Measurements from ENCODE around the gene MAP3K1. TPM values are rescaled to one million over a fixed set of nuclear protein-coding genes. Genes with fewer than 3 reads are reported as not detected.

Gene MAP3K1
- total and polyA plus RNA-seq, 9 of the 15 experiments (the other 6 are each of a cell fraction or from before 2014, with no cell fraction given) = 3.9 to 13.9 (median 7.5) TPM

DNA sequence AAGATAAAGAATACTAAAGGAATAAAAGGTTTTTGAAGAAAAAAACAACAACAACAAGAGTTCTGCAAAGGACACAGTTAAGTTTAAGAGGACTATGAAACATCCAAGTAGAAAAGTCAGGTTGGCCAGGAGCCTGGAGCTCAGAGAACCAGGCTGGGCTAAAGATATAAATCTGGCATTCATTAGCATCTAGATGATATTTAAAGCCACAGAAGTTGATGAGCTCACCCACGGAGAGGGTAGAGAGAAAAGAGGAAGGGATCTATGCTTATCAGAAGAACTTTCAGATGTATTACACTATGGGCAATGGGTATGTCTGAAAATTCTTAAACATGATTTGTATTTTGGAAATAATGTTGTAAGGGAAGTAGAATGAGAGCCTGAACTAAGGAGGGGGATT lies 126.6 kb downstream of the MAP3K1 start:
- FAIRE-seq (no peak), ATAC-seq (no peak), DNase-seq (ENCODE audit: extremely low read depth in 1 of 4, low spot score in 3 of 4) (no peak)
- intact Hi-C loops (cut with micrococcal nuclease) (no loop called here), in situ Hi-C loops (cut with MboI) (no loop called here)
- Histone ChIP-seq H3K4me2 (ENCODE audit: insufficient read depth, low read length) (no peak overlapping the region), H3K36me3 (ENCODE audit: control insufficient read depth, insufficient read depth, low read length) (peaks cover 88% of the 10 kb centered on the region), H3K9ac (ENCODE audit: insufficient read depth in 1 of 2, low read depth in 2 of 2, low read length in 2 of 2) (no peak overlapping the region), H3K9me3 (replicated peaks; ENCODE audit: control insufficient read depth, insufficient read depth, low read depth, low read length) (no peaks in the 10 kb centered on the region), H3K27me3 (ENCODE audit: control insufficient read depth in 2 of 2, insufficient read depth in 2 of 2, low read length in 2 of 2) (no peaks in the 10 kb centered on the region), H2AFZ (ENCODE audit: low read depth, low read length) (no peak overlapping the region), H3K79me2 (ENCODE audit: control insufficient read depth, insufficient read depth, low read length) (no peaks in the 10 kb centered on the region), H3K27ac (ENCODE audit: extremely low read depth, low read depth, low read length) (no peak overlapping the region), H3K4me3 (no peak overlapping the region), H4K20me1 (replicated peaks; ENCODE audit: control insufficient read depth, insufficient read depth, low read length) (no peaks in the 10 kb centered on the region), H3K9me1 (ENCODE audit: control insufficient read depth, insufficient read depth, low read length) (no peaks in the 10 kb centered on the region), H3K4me1 (replicated peaks in 1 of 2; ENCODE audit: control insufficient read depth in 2 of 2, insufficient read depth in 2 of 2, low read length in 2 of 2) (no peaks in the 10 kb centered on the region)
- TF ChIP-seq ZNF707 (CRISPR knock-in tag; conservative IDR thresholded peaks at IDR 0.05) = no peak
- TF ChIP-seq SPI1 (IDR thresholded peaks at IDR 0.05; ENCODE audit: borderline replicate concordance, low read depth, low read length) = peak; percentile 10; the same call in 1 of the 2 replicates
- 0% methylated on average over 1 of the region's 1 CpG for WGBS (ENCODE audit: insufficient coverage, low coverage, missing lambda C conversion rate)
- ChIA-PET CTCF (ENCODE audit: low intra/inter-chr PET ratio) (no interaction called here), POLR2A (interaction anchor here (1.0 kb wide), 1 partner anchor 9 kb away, joined by 3 read pairs; no protein-coding TSS in a partner anchor)
- no TSS peak for BruUV-seq (replicated peaks)

Other genes starting within 250 kb of the MAP3K1 start
- gene SETD9, start 94.0 kb downstream of the MAP3K1 start, total RNA-seq (2014; rRNA removed) = 11.2 and 12.3 TPM in 2 replicates
- gene SETD9, start 94.0 kb downstream of the MAP3K1 start, total RNA-seq (2014; rRNA removed; fragmentation: Illumina TruSeq; extraction: Trizol) = 20.2 and 21.1 TPM in 2 replicates
- 21.5 and 22.6 TPM in 2 replicates for gene SETD9, start 94.0 kb downstream of the MAP3K1 start, total RNA-seq (2015; rRNA removed; fragmentation: Illumina TruSeq; extraction: Trizol)
- 11.8 and 16.1 TPM in 2 replicates for gene SETD9, start 94.0 kb downstream of the MAP3K1 start, total RNA-seq (2021)
- gene SETD9, start 94.0 kb downstream of the MAP3K1 start, polyA plus RNA-seq (2011; rRNA removed) = 15.0 and 19.8 TPM in 2 replicates
- gene SETD9, start 94.0 kb downstream of the MAP3K1 start, polyA plus RNA-seq (2014; fragmentation: Illumina TruSeq; extraction: Trizol) = 15.4 and 15.5 TPM in 2 replicates
- gene SETD9, start 94.0 kb downstream of the MAP3K1 start, polyA plus RNA-seq (2014; fragmentation: Nextera tagmentation; extraction: Ambion mirVana) = 10 to 100 TPM; 26.1 to 32.6 TPM
- gene SETD9, start 94.0 kb downstream of the MAP3K1 start, polyA plus RNA-seq (2014; rRNA removed) = 10.8 and 13.0 TPM in 2 replicates
- gene MIER3, start 136.6 kb downstream of the MAP3K1 start, total RNA-seq (2014; rRNA removed) = 8.5 and 8.9 TPM in 2 replicates
- 29.3 and 37.5 TPM in 2 replicates for gene MIER3, start 136.6 kb downstream of the MAP3K1 start, total RNA-seq (2014; rRNA removed; fragmentation: Illumina TruSeq; extraction: Trizol)
- 20.1 and 23.1 TPM in 2 replicates for gene MIER3, start 136.6 kb downstream of the MAP3K1 start, total RNA-seq (2015; rRNA removed; fragmentation: Illumina TruSeq; extraction: Trizol)
- gene MIER3, start 136.6 kb downstream of the MAP3K1 start, total RNA-seq (2021) = 17.8 and 18.3 TPM in 2 replicates
- 12.8 and 16.7 TPM in 2 replicates for gene MIER3, start 136.6 kb downstream of the MAP3K1 start, polyA plus RNA-seq (2011; rRNA removed)
- gene MIER3, start 136.6 kb downstream of the MAP3K1 start, polyA plus RNA-seq (2014; fragmentation: Illumina TruSeq; extraction: Trizol) = 13.0 and 20.2 TPM in 2 replicates
- gene MIER3, start 136.6 kb downstream of the MAP3K1 start, polyA plus RNA-seq (2014; fragmentation: Nextera tagmentation; extraction: Ambion mirVana) = 1 to 10 TPM; 4.1 to 6.2 TPM
- 7.5 and 10.0 TPM in 2 replicates for gene MIER3, start 136.6 kb downstream of the MAP3K1 start, polyA plus RNA-seq (2014; rRNA removed)